ENCODE results near the gene SMTN.
A peak's percentile ranks its signal among the peaks of the same experiment; 100 is the strongest.

SMTN gene

DNA sequence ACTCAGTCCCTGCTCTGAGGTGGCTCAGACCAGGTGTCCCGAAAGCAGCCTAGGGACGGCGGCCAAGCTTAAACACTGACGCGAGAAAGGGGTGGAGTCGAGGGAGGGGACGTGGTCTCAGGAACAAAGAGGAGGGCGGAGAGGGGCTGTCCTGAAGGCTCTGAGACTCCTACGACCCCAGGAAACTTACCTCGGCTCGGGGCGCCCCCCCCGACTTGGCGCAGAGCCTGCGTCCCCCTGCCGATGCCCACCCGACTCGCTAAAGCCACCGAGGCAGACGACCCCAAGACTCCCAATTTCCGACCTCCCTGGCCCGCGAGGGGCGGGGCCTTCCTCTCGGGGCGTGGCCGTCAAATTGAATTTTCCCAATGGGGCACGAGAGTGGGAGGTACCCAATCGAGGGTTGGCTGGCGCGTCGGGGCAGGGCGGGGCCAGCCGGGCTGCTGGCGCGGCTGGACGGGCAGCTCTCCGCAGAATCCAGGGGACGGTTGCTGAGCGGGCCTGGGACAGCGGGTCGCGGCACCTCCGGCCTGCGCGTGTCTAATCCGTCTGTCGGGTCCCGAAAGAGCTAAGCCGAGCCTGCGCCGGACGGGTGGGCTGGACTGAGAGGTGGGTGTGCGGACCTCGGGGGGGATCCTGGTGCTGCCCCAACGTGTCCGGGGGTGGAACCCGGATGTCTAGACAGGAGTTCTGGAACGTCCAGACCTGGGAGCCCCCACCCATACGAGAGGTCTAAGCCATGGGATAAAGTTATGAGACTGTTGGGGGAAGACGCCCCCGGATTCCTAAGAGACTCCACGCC is at the start of gene SMTN:
Gene SMTN (plus strand): TSS at position 471 of the 802 bp plus-strand sequence. CDS start 1,941 bp downstream, outside the sequence.
- H3K36me3 ChIP-seq (ENCODE audit: control insufficient read depth, insufficient read depth, low read length): no peaks in the 10 kb centered on the region
- H3K9ac ChIP-seq (ENCODE audit: low read length): peak within 1 kb of the TSS; percentile 63
- H3K27me3 ChIP-seq (ENCODE audit: control insufficient read depth, insufficient read depth, low read length): no peaks in the 10 kb centered on the region
- H3K4me1 ChIP-seq (ENCODE audit: control insufficient read depth, insufficient read depth, low read length): peaks cover 28% of the 10 kb centered on the region
- peak within 1 kb of the TSS; percentile 98 for H3K27ac ChIP-seq (ENCODE audit: low read depth, low read length)
- H3K4me3 ChIP-seq (ENCODE audit: low read length): peak within 1 kb of the TSS; percentile 82

DNA sequence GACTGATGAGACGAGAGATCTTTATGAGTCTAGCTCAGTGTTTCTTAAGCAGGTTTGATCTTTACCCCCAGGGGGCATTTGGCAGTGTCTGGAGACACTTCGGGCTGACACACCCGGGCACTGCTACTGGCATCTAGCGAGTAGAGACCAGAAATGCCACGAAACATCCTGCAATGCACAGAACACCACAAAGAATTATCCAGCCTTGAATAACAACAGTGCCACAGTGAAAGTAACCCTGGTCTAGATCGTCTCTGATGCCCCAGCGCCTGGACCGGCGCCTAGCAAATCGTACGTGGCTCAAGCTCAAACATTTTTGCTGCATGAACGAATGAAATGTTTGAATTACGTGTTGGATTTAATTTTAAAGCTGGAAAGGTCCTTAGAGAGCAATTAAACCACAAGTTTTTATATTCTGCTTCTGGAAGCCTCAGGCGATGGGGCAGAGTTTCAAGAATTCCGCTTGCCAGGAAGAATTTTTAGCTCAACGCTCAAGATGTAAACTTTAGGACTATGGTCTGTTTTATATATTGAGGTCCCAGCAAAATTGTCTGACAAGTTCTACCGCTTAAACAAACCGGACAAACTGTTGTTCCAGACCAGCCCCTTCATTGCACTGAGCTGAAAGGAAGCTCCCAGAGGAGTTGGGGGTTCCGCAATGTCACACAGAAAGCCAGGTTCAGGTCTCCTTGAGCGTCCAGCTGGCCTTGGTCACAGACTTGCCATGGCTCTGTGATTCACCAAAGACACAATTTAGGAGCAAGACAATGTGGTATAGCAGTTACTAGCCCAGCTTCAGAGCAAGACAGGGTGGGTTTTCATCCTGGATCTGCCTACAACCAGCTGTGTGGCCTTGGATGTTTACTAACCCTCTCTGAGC is 44.2 kb upstream of the SMTN start:
- peaks cover 24% of the 10 kb centered on the region for H3K4me1 ChIP-seq (ENCODE audit: control insufficient read depth, insufficient read depth, low read length)
- no peaks in the 10 kb centered on the region for H3K27me3 ChIP-seq (ENCODE audit: control insufficient read depth, insufficient read depth, low read length)
- no peak overlapping the region for H3K9ac ChIP-seq (ENCODE audit: low read length)
- H3K36me3 ChIP-seq (ENCODE audit: control insufficient read depth, insufficient read depth, low read length): no peaks in the 10 kb centered on the region
- H3K27ac ChIP-seq (ENCODE audit: low read depth, low read length): peak overlapping the region; percentile 87
- peak overlapping the region; percentile 29 for H3K4me3 ChIP-seq (ENCODE audit: low read length)

DNA sequence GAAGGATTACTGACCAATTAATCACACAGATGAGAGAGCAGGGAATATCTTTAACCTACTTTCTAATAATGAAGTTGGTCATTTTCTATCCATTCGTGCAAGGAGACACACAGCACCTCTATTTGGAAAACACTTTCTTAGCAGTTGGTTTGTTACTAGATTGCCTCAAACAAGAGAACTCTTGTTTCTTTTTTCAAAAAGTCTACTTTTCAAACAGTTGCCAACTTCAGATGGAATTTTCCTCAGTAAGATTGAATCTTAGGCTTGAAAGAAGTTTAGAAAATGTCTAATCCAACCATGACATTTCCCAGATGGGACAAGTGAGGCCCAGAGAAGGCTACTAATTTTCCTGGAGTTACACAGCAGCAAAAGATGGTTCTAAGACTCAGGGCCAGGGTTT is 42.4 kb upstream of the SMTN start:
- Histone ChIP-seq H3K9ac (ENCODE audit: low read length) (no peak overlapping the region), H3K27ac (ENCODE audit: low read depth, low read length) (peak overlapping the region; percentile 55), H3K27me3 (ENCODE audit: control insufficient read depth, insufficient read depth, low read length) (no peaks in the 10 kb centered on the region), H3K4me1 (ENCODE audit: control insufficient read depth, insufficient read depth, low read length) (peaks cover 24% of the 10 kb centered on the region), H3K36me3 (ENCODE audit: control insufficient read depth, insufficient read depth, low read length) (no peaks in the 10 kb centered on the region), H3K4me3 (ENCODE audit: low read length) (no peak overlapping the region)

DNA sequence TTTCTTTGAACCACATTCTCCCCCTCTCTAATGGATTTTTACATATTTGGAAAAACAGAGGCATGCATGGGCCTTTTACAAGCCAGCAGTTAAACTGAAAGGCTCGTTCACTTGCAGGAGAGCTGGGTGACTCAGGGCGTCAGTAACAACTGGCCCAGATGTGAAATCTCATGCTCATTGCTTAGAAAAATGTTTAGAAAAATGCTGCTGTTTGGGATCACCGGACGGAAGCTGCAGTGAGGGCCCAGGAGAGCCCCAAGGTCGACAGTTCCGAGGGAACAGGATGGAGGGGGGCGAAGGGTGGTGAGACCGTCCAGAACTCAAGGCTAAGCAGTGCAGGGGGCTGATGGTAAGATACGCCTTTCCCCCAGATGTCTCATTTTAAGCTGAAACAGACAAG is 41.7 kb upstream of the SMTN start:
- H3K9ac ChIP-seq (ENCODE audit: low read length): no peak overlapping the region
- no peaks in the 10 kb centered on the region for H3K27me3 ChIP-seq (ENCODE audit: control insufficient read depth, insufficient read depth, low read length)
- peak overlapping the region; percentile 62 for H3K27ac ChIP-seq (ENCODE audit: low read depth, low read length)
- H3K36me3 ChIP-seq (ENCODE audit: control insufficient read depth, insufficient read depth, low read length): no peaks in the 10 kb centered on the region
- peaks cover 24% of the 10 kb centered on the region for H3K4me1 ChIP-seq (ENCODE audit: control insufficient read depth, insufficient read depth, low read length)
- no peak overlapping the region for H3K4me3 ChIP-seq (ENCODE audit: low read length)

DNA sequence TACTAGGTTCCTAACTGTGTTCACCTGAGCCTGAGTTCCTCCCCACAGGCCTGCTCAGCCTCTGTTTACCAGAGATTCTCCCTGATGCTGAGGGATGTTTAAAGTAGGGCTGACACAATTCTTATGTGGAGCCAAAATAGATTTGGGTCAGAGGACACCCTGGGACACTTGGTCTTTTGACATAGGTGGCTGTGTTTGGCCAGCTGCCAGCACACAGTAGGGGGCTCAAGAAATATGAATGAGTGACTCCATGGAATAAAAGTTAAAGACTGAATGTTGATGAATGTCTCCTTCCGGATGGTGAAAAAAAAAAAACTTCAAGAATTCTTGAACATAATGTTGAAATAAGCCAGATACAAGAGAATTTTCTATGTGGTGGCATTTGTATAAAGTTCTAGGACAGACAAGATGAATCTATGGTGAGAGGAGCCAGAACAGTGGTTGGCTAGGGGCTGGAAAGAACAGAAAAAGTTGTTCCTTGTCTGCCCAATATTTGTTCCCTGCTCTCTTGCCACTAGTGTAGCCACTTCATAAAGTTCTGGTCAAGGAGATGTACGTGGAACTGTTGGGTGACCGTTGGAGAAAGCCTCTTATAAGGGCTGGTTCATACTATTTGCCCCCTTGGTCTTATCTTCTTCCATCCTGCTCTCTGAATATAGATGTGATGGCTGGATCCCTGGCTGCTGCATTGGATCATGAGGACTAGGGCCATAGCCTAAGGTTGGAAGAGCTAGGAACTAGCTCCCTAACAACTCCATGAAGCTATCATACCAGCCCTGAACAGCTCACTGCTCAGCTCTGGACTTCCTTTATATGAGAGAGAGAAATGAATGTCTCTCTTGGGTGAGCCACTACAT is 40.3 kb upstream of the SMTN start:
- H3K4me1 ChIP-seq (ENCODE audit: control insufficient read depth, insufficient read depth, low read length): peaks cover 24% of the 10 kb centered on the region
- no peak overlapping the region for H3K9ac ChIP-seq (ENCODE audit: low read length)
- no peaks in the 10 kb centered on the region for H3K27me3 ChIP-seq (ENCODE audit: control insufficient read depth, insufficient read depth, low read length)
- no peaks in the 10 kb centered on the region for H3K36me3 ChIP-seq (ENCODE audit: control insufficient read depth, insufficient read depth, low read length)
- peak overlapping the region; percentile 68 for H3K27ac ChIP-seq (ENCODE audit: low read depth, low read length)
- no peak overlapping the region for H3K4me3 ChIP-seq (ENCODE audit: low read length)

- H3K9ac ChIP-seq (ENCODE audit: low read length): no peak overlapping the region
- peaks cover 11% of the 10 kb centered on the region for H3K4me1 ChIP-seq (ENCODE audit: control insufficient read depth, insufficient read depth, low read length)
- H3K27ac ChIP-seq (ENCODE audit: low read depth, low read length): peak overlapping the region; percentile 81
- no peak overlapping the region for H3K4me3 ChIP-seq (ENCODE audit: low read length)
- no peaks in the 10 kb centered on the region for H3K36me3 ChIP-seq (ENCODE audit: control insufficient read depth, insufficient read depth, low read length)
- no peaks in the 10 kb centered on the region for H3K27me3 ChIP-seq (ENCODE audit: control insufficient read depth, insufficient read depth, low read length)
Observed at GRCh38 chr22:31044262-31044861, 36.8 kb upstream of the SMTN start.

GRCh38 chr22:31045900-31046538 is 35.1 kb upstream of the SMTN start:
- H3K27ac ChIP-seq (ENCODE audit: low read depth, low read length): peak overlapping the region; percentile 10
- H3K9ac ChIP-seq (ENCODE audit: low read length): no peak overlapping the region
- H3K4me1 ChIP-seq (ENCODE audit: control insufficient read depth, insufficient read depth, low read length): peaks cover 3% of the 10 kb centered on the region
- H3K4me3 ChIP-seq (ENCODE audit: low read length): no peak overlapping the region
- H3K36me3 ChIP-seq (ENCODE audit: control insufficient read depth, insufficient read depth, low read length): no peaks in the 10 kb centered on the region
- H3K27me3 ChIP-seq (ENCODE audit: control insufficient read depth, insufficient read depth, low read length): no peaks in the 10 kb centered on the region

GRCh38 chr22:31046539-31047226 is 34.4 kb upstream of the SMTN start:
- Histone ChIP-seq H3K4me3 (ENCODE audit: low read length) (no peak overlapping the region), H3K27me3 (ENCODE audit: control insufficient read depth, insufficient read depth, low read length) (no peaks in the 10 kb centered on the region), H3K36me3 (ENCODE audit: control insufficient read depth, insufficient read depth, low read length) (no peaks in the 10 kb centered on the region), H3K27ac (ENCODE audit: low read depth, low read length) (no peak overlapping the region), H3K9ac (ENCODE audit: low read length) (no peak overlapping the region), H3K4me1 (ENCODE audit: control insufficient read depth, insufficient read depth, low read length) (peaks cover 3% of the 10 kb centered on the region)

GRCh38 chr22:31048570-31048969 is 32.5 kb upstream of the SMTN start:
- H3K4me1 ChIP-seq (ENCODE audit: control insufficient read depth, insufficient read depth, low read length): peaks cover 3% of the 10 kb centered on the region
- H3K27me3 ChIP-seq (ENCODE audit: control insufficient read depth, insufficient read depth, low read length): no peaks in the 10 kb centered on the region
- H3K27ac ChIP-seq (ENCODE audit: low read depth, low read length): no peak overlapping the region
- H3K4me3 ChIP-seq (ENCODE audit: low read length): no peak overlapping the region
- no peaks in the 10 kb centered on the region for H3K36me3 ChIP-seq (ENCODE audit: control insufficient read depth, insufficient read depth, low read length)
- H3K9ac ChIP-seq (ENCODE audit: low read length): no peak overlapping the region

GRCh38 chr22:31049815-31050420 is 31.2 kb upstream of the SMTN start:
- Histone ChIP-seq H3K9ac (ENCODE audit: low read length) (no peak overlapping the region), H3K27ac (ENCODE audit: low read depth, low read length) (no peak overlapping the region), H3K4me3 (ENCODE audit: low read length) (no peak overlapping the region), H3K27me3 (ENCODE audit: control insufficient read depth, insufficient read depth, low read length) (no peaks in the 10 kb centered on the region), H3K36me3 (ENCODE audit: control insufficient read depth, insufficient read depth, low read length) (no peaks in the 10 kb centered on the region), H3K4me1 (ENCODE audit: control insufficient read depth, insufficient read depth, low read length) (peaks cover 7% of the 10 kb centered on the region)

Data from rectal smooth muscle tissue (tissue), 1 donor.